DMS153 treated with DMSO at 0.1 percent for 48 hours (cell line): ENCODE data around the gene DIPK1C.
A peak's percentile ranks its signal among the peaks of the same experiment; 100 is the strongest.
"Not testable (repeated sequence)": the region's sequence is repeated elsewhere in the genome, so short reads cannot be mapped to it uniquely, and the experiment has no call there.

Experiments used
- DNase-seq: peaks from one replicate; lab custom pipeline; 2025; ENCODE audit not compliant: unreplicated experiment; lab: John Stamatoyannopoulos, UW

Gene DIPK1C

DNA sequence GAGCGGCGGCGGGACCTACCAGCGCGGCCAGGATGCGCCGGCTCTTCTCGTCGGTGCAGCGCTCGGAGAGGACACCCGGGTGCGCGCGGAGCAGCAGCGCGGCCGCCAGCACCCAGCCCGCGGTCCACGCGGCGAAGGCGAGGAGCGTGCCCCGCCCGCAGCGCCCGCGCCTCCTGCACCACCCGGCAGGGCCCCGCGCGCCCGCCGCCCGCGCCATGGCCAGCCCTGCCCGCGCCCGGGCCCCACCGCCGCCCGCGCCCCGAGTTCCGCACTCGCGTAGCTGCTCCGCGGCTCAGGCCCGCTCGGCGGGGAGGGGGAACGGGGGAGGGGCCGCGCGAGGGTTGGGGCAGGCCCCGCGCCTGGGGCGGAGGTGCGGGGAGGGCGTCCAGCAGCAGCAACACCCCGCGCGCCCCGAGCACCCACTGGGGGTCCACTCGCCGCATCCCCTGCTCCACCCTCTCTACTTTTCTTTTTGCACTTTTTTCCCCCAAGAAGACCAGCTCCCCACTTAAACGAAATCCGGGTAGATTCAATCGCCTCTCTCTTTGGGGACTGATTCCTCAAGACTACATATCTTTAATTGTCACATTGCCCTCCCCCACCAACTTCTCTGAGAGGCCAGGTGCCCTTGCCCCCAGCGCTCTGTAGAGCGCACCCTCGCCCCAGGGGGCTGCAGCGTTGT lies at the start of gene DIPK1C:
TSS of gene DIPK1C (minus strand) at position 266 of the 682 bp plus-strand sequence. CDS start at position 217, 49 bp downstream.
- no peak for DNase-seq

DNA sequence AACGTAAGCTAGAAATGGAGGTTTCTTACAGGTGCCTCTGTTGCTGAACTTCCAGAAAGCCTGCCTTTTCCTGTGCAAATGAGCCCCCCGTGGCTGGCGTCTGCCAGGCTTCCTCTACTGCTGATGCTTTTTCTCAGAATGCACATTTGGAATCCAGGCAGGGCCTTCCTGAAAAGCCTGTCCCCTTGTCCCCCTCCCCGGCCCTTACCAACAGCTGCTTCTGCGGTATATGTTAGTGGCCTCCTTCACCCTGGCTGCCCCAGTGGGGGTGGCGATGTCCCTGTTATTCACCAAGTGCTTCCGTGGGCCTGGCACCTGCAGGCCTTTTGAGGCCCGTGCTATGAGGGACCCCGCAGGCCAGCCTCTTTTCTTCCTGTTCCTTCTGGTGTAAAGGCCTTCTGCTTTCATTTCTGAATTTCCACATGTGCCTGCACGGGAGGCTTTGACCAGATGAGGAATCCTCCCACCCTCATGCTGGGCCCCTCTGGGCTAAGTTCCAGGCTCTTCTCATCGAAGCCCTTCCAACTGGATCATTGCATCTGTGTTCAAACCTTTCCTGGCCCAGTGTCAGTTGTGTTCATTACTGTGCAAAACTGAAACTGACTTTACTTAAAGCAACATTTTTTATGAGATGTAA lies 49.5 kb upstream of the DIPK1C start:
- DNase-seq, result no peak

DNA sequence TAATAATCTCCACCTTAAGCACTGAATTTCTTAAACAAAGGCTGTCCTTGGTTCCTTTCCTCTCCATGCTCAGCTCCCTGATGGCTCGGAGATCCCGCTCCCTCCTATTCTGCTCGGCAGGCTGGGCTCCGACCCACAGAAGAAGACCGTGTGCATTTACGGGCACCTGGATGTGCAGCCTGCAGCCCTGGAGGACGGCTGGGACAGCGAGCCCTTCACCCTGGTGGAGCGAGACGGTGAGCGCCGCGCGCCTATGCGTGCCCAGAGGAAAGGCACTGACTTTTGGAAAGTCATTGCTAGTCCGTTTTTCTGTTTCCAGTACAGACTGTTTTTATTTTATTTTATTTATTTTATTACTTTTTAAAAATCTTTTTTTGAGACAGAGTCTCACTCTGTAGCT lies 48.7 kb upstream of the DIPK1C start:
- DNase-seq, result no peak

DNA sequence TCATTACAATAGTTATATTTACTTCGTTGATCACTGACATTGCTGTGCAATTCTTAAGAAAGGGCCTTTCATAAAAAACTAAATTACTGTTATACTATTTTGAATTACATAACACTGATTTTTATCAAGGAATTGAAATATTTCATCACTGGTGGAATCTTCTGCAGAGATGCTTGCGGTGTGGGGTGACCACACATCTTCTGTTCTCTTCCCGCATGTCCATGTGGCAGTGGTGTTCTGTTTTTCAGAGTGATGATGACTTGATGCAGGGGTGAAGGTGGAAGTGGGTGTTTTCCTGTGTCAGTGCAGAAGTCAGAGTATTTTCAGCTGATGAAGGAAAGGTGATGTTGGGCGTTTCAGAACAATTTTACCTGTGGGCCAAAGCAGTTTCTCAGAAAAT lies 46.0 kb upstream of the DIPK1C start:
- no peak for DNase-seq

DNA sequence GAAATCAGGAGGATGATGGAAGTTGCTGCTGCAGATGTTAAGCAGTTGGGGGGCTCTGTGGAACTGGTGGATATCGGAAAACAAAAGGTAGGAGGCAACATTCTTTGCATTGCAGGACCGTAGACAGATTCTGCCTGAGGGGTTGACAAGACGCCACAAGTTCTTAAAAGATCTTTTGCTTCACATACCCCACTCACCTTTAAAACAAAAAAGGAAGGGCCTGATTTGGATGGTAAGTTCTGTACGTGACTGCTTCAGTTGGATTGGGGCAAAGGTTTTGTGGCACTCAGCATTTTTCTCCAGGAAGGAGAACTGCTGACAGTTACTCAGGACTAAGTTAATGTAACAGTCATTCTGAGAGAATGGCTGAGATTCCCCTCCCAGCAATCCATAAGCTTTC lies 44.3 kb upstream of the DIPK1C start:
- DNase-seq, result no peak

DNA sequence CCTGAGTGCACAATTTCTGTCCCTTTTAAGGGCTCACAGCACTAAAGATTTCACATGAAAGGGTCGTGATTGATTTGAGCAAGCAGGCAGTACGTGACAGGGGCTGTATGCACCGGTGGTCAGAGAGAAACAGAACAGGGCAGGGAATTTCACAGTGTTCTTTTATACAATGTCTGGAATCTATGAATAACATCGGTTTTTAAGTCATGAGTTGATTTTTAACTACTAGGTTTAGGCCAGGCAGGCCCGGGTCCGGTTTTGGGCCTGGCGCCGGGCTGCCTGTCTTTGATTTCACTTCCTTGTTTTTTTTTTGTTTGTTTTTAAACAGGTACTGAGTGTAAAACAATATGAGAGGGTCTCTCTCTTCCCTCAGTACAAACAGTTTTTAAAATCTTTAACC lies 43.7 kb upstream of the DIPK1C start:
- not testable (repeated sequence) for DNase-seq

DNA sequence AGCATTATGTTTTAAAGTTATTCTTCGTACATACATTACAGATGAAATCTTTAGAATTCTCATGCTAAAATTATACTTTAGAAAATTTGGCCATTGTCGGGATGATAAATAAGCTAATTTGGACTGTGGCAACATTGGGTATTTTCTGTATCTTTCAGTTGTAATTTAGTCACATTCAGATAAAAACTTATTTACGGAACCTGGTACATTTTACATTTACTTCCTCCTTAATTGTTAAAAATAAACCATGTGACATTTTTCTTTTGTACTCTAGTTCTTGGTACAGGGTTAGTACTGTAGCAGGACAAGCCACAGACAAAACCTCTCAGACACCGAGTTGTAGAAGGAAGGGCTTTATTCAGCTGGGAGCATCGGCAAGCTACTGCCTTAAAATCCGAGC lies 43.3 kb upstream of the DIPK1C start:
- no peak for DNase-seq

DNA sequence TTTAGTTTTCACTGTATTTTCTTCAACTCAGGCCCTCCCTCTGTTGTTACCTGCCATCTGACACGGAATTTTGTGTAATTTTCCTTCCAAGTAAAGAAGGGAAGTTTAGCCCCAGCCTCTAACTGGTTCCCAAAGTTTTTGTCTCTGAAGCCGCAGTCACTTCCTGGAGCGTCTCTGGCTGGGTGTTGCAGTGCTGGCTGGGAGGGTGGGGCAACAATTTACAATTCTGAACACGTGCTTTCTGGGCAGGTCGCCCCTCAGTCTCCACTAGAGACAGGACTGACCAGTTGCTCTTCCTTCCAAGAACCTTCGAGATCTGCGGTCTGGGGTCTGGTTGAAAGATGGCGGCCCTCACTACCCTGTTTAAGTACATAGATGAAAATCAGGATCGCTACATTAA lies 42.5 kb upstream of the DIPK1C start:
- DNase-seq, result no peak

DNA sequence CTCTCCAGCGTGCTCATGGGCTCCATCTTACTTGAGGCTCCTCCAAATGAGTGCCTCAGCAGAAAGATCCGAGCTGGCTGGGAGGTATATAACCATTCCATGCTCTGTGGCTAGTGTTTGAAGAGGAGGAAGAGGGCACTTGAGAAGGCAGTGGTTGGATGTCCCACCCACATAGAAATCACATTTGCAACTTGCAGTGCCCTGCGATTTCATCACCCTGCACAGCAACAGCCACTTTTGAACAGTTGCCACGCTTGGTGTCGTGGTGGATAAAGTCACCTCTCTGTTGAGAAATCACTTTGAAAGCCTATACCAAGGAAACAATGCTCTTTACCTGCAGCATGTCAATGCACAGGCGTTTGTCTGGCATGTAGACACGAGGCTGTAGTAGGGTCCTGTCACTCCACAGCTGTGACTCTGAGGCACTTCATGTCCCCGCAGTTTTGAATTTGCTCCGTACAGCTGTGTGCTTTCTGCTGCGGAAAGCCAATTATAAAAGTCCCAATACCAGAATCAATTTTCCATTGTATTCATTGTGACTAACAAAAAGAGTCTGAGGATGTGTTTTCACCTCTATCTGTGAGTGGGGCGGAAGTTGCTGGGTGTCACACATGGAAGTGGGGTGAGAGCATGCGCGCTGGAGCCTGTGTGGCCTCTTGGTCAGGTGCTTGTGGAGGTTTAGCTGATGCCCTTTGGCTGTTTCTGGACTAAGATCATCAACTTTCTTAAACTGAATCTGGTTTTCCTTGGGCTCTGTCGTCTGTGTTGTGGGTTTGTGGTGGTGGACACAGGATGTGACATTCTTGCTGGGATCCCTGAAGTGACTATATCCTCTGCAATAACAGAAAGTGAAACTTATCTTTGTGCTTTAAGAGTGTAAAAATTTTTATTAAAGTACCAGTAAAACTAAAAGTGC lies 41.9 kb upstream of the DIPK1C start:
- no peak for DNase-seq

DNA sequence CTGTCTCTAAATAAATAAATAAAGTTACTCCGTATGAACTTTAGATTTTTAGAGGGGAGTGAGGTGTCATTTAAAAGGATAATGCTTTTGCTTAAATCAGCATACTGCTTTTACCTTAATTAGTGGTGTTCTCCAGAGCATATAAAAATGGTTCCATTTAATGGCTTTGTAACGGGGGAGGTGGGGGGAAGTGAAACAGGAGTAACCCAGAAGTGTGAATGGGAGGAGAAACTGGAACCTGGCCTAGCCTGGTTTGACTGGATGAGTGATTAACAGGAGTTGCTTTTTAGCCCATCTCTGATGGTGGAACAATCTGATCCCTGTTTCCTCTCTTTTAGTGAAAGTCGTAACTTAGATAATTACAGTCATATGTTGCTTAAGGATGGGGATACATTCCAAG lies 40.7 kb upstream of the DIPK1C start:
- DNase-seq, result no peak

DNA sequence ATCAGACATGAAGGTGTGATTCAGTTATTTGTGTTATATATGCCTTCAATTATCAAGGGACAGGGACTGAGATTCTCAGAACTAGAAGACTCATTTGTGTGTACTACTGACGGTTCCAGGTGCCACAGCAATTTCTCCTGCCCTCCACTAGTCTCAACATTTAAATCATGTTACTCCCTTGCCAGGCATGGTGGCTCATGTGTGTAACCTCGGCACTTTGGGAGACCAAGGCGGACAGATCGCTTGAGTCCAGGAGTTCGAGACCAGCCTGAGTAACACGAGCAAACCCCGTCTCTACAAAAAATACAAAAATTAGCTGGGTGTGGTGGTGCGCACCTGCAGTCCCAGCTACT lies 40.2 kb upstream of the DIPK1C start:
- no peak for DNase-seq

DNA sequence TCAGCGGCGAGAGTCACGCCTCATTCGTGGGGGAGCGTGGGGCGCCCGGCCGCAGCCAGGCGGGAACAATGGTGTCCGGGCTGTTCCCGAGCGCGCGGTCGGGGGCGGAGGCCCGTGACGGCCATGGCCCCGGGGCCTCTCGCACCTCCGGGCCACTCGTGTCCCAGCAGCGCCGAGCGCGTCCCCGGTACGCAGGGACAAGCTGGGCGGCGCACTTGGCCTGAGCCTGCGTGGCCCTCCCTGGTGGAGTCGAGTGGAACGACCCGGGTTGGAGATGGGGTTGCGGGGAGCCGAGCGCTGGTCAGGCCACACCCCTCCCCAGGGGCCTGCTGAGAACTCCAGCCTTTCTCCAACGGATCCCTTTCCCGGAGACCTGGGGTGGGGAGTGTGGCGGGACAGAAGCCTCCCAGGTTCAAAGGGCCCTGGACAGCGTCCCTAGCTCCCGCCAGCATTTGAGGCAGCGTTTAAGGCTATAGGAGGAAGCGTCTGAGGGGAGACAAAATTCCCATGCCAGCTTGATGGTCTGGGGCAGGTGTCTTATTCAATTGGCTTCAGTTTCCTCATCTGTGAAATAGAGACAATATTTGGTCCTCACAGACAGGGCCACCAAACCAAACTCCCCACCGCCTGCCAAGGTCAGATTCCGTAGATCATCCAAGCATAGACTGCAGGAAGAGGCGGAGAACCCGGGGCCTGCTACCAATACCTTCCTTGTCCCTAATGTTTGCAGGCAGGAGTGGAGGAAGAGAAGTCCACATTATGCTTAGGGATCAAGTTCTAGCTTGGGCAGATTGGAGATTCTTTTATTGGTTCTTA lies 39.6 kb upstream of the DIPK1C start:
- DNase-seq, result no peak

DNA sequence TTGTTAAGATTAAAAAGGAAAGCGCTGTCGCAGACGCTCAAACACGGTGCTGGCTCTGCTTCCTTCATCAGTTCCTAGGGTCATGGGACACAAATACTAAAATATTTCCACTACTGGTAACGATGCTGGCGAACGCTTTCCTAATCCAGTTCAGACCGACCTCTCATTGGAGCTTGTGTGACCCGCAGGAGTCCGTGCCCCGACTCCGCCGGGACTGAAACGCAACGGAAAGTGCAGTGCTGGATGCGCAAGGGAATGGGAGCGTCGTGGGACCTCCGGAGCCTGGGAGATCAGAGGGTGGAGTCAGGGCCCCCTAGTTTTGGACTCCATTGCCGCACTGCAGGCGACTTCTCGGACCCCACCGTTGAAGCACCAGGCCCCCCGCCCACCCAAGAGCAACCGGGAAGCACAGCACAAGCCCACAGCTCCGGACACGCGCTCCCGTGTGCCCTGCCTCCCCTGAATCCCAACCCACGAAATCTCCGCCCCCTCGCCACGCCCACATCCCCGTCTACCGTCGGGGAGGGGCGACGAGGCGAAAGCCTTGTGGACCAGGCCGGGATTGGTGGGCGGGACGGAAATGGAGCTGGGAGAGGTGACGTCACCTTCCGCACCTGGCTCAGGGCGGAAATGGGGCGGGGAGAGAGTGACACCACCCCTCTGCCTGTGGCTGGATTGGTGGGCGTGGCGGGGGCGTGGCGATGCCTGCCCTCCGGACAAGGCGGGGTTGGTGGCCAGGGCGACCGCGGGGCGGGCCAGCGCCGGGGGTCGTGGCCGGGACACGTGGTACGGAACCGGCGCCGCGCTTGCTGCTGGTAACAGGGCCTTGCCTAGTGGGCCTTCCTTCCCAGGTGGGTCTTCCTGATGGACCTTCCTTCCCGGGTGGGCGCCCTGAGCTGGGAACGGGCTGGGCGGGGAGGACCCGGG lies 38.7 kb upstream of the DIPK1C start, which contains the start of gene CNDP2:
TSS of gene CNDP2 (plus strand) at position 783 of the 927 bp plus-strand sequence. CDS start 3,611 bp downstream, outside the sequence.
- DNase-seq, result peak; percentile 94

DNA sequence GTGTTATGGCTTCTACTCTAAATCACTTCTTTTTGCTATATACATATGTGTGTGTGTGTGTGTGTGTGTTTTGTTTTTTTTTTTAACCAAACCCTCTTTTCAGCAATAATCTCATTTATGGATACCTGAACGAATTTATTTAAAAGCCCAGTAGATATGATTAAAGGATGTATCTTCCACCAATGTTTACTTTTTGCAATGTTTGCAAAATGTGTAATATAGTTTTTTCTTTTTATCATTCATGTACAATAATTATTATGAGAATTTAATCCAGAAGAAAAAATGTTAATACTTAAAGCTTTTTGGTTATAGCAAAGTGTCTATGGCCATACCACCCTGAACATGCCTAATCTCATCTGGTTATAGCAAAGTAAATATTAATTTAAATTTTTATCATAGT lies 37.4 kb upstream of the DIPK1C start:
- no peak for DNase-seq

DNA sequence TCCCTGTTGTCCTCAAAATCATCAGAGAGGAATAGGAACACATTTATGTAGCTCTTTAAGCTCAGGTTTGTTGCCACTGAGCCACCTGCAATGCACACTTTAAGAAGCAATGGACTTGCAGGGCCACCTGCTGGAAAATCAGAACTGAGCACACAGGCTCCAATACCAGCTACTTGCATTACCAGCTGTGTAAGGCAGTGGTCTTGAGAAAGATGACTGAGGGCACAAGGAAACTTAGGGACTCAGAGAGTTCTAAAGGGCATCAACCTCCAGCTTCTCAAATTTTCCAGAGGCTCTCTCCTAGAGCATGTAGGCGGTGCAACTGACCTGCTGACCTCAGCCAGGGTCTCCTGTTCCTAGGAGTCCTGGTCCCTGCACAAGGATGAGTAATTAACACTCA lies 36.6 kb upstream of the DIPK1C start:
- peak; percentile 50 for DNase-seq

DNA sequence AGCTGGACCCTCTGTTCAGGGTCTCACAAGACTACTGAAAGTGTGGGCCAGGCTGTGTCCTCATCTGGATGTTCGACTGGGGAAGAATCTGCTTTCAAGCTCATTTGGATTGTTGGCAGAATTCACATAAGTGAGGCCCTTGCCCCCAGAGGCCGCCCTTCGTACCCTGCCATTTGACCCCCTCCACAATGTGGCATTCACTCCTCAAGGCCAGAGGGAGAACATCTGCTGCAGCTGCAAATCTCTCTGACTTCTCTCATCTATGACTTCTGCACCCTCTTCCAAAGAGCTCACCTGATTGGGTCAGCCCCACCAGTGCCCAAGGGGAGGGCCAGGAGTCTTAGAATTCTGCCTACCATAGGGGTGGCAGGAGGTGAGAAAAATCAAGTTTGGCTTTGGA lies 35.2 kb upstream of the DIPK1C start:
- no peak for DNase-seq

DNA sequence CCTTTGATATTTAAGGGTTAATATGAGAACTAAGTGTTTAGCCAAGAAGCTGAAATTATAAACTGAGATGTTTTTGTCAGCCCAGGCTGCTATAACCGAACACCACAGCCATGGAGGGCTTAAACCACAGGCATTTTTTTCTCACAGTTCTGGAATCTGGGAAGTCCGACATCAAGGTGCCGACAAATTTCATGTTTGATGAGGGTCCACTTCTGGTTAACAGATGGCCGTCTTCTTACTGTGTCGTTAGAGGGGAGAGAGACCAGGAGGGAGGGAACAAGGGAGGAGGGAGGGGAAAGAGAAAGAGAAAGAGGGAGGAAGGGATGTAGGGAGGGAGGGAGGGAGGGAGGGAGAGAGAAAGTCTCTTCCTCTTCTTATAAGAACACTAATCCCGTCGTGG lies 32.6 kb upstream of the DIPK1C start:
- no peak for DNase-seq

DNA sequence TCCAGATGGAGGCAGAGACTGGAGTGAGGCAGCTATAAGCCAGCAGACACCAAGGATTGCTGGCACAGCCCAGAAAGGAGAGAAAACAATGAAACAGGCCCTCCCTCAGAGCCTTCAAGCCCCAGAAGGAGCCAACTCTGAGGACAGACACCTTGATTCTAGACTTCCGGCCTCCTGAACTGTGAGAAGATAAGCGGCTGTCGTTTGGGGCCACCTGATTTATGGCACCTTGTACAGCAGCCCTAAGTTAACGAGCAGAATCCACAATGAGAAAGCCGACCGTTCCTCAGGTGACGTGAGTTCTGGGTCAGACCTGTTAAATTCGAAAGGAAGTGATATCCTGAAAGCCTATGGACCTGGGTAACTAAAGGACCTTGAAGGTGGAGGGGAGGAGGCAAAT lies 31.8 kb upstream of the DIPK1C start:
- DNase-seq, result no peak

DNA sequence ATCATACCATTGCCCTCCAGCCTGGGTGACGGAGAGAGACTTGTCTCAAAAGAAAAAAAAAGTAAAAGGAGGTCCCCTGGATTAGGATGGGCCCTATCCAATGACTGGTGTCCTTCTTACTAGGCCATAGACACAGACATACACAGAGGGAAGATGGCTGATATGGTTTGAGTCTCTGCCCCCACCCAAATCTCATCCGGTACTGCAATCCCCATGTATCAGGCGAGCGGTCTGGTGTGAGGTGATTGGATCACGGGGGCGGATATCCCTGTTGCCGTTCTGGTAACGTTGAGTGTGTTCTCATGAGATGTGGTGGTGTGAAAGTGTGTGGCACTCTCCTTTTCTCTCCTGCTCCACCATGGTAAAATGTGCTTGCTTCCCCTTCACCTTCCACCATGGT lies 31.2 kb upstream of the DIPK1C start:
- no peak for DNase-seq
